Panc1 (cell line): Measurements from ENCODE around the gene RHBG. TPM values are rescaled to one million over a fixed set of nuclear protein-coding genes. Genes with fewer than 3 reads are reported as not detected.

Experiments
- ATAC-seq: fragments of 200-7000 bp; cut with Tn5 transposase; 2 replicates; pipeline ENCODE4 v1.9.1; 2020; ENCODE audit warnings: mild to moderate bottlenecking, moderate library complexity
- BruUV-seq: library from RNA; stranded (reverse); fragments of 400-500 nt; replicated peaks from 2 replicates; lab custom pipeline; 2021; lab: Mats Ljungman, UMichigan
- CTCF ChIA-PET: fragments of 300-600 bp; sonication (Branson Sonifier 250); formaldehyde crosslinking; loops from one replicate; lab custom pipeline; 2022; ENCODE audit warnings: antibody characterized with exemption; lab: Charles Lee
- POLR2A ChIA-PET: fragments of 300-600 bp; sonication (Branson Sonifier 250); formaldehyde crosslinking; loops from one replicate; lab custom pipeline; 2022; ENCODE audit warnings: antibody characterized with exemption; lab: Charles Lee
- DNase-seq: peaks from one replicate; pipeline ENCODE4 v3.0.0-alpha.2; 2010; ENCODE audit warnings: low read depth, low spot score
- H3K27ac ChIP-seq: 2 replicates; pipeline ENCODE4 v1.5.1; 2011; ENCODE audit warnings: mild to moderate bottlenecking, low read length, inconsistent platforms
- H3K27me3 ChIP-seq: fragments of 200-500 bp; sonication (Bioruptor generic); 2 replicates; pipeline ENCODE4 v1.6.0; 2014; ENCODE audit warnings: low read length, inconsistent platforms; ENCODE audit not compliant: control insufficient read depth, insufficient read depth
- H3K36me3 ChIP-seq: fragments of 200-500 bp; sonication (Bioruptor generic); 2 replicates; pipeline ENCODE4 v1.5.1; 2014; ENCODE audit warnings: inconsistent platforms, mild to moderate bottlenecking, low read length, moderate library complexity; ENCODE audit not compliant: control insufficient read depth, insufficient read depth
- H3K4me1 ChIP-seq: 2 replicates; pipeline ENCODE4 v1.5.1; 2011; ENCODE audit warnings: inconsistent platforms, mild to moderate bottlenecking, low read length, moderate library complexity; ENCODE audit not compliant: control insufficient read depth, insufficient read depth
- H3K4me3 ChIP-seq, 2 experiments: 2 replicates each; pipeline ENCODE4 v1.5.1; 2011 to 2012; ENCODE audit warnings: low read depth in 2 of 2, low read length in 2 of 2, mild to moderate bottlenecking in 2 of 2, inconsistent platforms in 1 of 2, moderate library complexity in 1 of 2
- H3K9me3 ChIP-seq: fragments of 200-500 bp; sonication (Bioruptor generic); 2 replicates; pipeline ENCODE4 v1.5.1; 2014; ENCODE audit warnings: low read depth, mild to moderate bottlenecking, inconsistent platforms, low read length, moderate library complexity; ENCODE audit not compliant: control insufficient read depth, insufficient read depth
- POLR2AphosphoS5 ChIP-seq: IDR thresholded peaks from 2 replicates; pipeline ENCODE4 v1.6.1; 2012; ENCODE audit warnings: mild to moderate bottlenecking, low read depth, low read length, moderate library complexity
- REST ChIP-seq, 2 experiments: IDR thresholded peaks; 2 replicates each; pipeline ENCODE4 v1.6.1; 2011 to 2012; ENCODE audit warnings: low read depth in 2 of 2, control low read depth in 1 of 2, low read length in 1 of 2, mild to moderate bottlenecking in 1 of 2, moderate library complexity in 1 of 2; ENCODE audit not compliant: insufficient read depth in 1 of 2
- SIN3A ChIP-seq: IDR thresholded peaks from 2 replicates; pipeline ENCODE4 v1.6.1; 2012; ENCODE audit warnings: low read depth, mild to moderate bottlenecking, low read length, moderate library complexity, borderline replicate concordance; ENCODE audit not compliant: insufficient read depth
- TCF7L2 ChIP-seq: IDR thresholded peaks from 2 replicates; pipeline ENCODE4 v1.6.1; 2011; ENCODE audit warnings: mild to moderate bottlenecking, low read depth, low read length, inconsistent platforms
- in situ Hi-C: cut with HindIII; loops from 2 replicates; pipeline ENCODE4 v1.10.0; 2016; ENCODE audit warnings: low sequenced_read_pairs, low pct_unique_long_range_greater_than_20kb
- intact Hi-C: fragments of 100-400 bp; cut with micrococcal nuclease; formaldehyde crosslinking; loops from one replicate; pipeline ENCODE4 v1.10.0; 2022; ENCODE audit not compliant: unreplicated experiment
- total RNA-seq: library from RNA; stranded (reverse); gene quantifications from one replicate; pipeline ENCODE4 v1.2.1, GENCODE V29; 2021; ENCODE audit not compliant: unreplicated experiment
- TF ChIP-seq, protein P1 (sequence below): fragments of 450-650 bp; IDR thresholded peaks from 2 replicates; pipeline ENCODE4 v1.5.1; 2017; ENCODE audit warnings: mild to moderate bottlenecking

RHBG gene
- total RNA-seq, 1 experiment from 2014 or later: 0.28 TPM

DNA sequence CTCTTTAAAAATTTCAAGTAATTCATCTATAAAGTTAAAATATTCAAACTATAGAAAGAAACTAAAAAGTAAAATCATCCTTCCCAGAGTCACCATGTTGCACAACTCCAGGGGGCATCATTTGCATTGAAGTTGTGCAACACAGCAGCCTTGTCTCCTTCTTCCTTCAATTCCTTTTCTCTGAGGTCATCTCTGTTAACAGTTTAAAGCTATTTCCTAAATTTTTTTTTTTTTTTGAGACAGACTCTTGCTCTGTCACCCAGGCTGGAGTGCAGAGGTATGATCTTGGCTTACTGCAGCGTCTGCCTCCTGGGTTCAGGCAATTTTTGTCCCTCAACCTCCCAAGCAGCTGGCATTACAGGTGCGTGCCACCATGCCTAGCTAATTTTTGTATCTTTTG is 7.1 kb downstream of the RHBG start:
- no peaks in the 10 kb centered on the region for H3K4me1 ChIP-seq
- H3K36me3 ChIP-seq: no peaks in the 10 kb centered on the region
- BruUV-seq: no TSS peak
- ATAC-seq (no peak), DNase-seq (no peak)
- CTCF ChIA-PET: no interaction called here
- TF ChIP-seq REST (IDR thresholded peaks at IDR 0.05; ENCODE audit: insufficient read depth in 1 of 2, low read depth in 2 of 2, low read length in 1 of 2) (no peak), POLR2AphosphoS5 (no peak), SIN3A (no peak), TCF7L2 (no peak)
- TF ChIP-seq, protein P1, sequence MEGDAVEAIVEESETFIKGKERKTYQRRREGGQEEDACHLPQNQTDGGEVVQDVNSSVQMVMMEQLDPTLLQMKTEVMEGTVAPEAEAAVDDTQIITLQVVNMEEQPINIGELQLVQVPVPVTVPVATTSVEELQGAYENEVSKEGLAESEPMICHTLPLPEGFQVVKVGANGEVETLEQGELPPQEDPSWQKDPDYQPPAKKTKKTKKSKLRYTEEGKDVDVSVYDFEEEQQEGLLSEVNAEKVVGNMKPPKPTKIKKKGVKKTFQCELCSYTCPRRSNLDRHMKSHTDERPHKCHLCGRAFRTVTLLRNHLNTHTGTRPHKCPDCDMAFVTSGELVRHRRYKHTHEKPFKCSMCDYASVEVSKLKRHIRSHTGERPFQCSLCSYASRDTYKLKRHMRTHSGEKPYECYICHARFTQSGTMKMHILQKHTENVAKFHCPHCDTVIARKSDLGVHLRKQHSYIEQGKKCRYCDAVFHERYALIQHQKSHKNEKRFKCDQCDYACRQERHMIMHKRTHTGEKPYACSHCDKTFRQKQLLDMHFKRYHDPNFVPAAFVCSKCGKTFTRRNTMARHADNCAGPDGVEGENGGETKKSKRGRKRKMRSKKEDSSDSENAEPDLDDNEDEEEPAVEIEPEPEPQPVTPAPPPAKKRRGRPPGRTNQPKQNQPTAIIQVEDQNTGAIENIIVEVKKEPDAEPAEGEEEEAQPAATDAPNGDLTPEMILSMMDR: no peak
- H3K4me3 ChIP-seq: no peak overlapping the region
- H3K27ac ChIP-seq: no peak overlapping the region
- in situ Hi-C loops: no loop called here
- intact Hi-C loops: no loop called here
- H3K27me3 ChIP-seq: no peaks in the 10 kb centered on the region
- POLR2A ChIA-PET: interaction anchor here (0.6 kb wide), 1 partner anchor 10 kb away, joined by 6 read pairs; no protein-coding TSS in a partner anchor
- H3K9me3 ChIP-seq: no peaks in the 10 kb centered on the region

DNA sequence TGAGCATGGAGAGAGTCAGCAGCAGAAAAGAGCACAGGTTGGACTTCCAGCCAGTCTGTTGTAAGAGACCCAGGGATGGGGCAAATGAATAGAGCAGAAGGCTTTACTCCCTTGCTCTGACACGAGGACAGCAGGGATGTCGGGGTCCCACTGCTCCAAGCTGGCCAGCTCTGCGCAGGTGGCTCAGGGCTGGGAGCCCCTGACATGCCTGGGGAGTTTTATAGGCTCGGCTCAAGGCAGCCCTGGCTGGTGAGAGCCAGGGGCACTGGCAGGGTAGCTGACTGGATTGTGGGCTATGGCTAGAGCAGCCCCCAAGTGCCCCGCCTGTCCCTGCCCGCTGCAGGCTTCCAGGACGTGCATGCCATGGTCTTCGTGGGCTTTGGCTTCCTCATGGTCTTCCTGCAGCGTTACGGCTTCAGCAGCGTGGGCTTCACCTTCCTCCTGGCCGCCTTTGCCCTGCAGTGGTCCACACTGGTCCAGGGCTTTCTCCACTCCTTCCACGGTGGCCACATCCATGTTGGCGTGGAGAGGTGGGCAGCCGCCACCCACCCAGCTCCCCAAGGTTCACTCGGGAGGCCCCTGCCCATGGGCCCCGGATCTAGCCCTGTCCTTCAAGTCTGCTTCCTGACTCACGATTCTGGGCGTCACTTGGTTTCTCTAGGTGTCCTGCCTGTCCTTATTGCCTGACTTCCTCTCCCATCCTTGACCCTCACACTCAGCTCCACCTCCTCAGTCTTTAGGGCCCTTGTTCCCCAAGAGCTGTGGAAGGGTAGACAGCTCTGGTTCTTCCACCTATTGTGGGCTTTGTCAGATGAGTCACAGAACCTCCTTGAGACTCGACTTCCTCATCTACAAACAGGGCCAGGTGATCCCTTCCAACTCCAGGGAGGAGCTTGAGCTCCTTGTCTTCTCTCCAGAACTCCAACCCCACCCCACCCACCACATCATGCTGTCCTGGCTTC is 8.2 kb downstream of the RHBG start:
- in situ Hi-C loops: no loop called here
- H3K27me3 ChIP-seq: no peaks in the 10 kb centered on the region
- TF ChIP-seq POLR2AphosphoS5 (no peak), TCF7L2 (no peak), SIN3A (no peak)
- TF ChIP-seq, protein P1: no peak
- no peaks in the 10 kb centered on the region for H3K36me3 ChIP-seq
- intact Hi-C loops: no loop called here
- no peak overlapping the region for H3K27ac ChIP-seq
- no peaks in the 10 kb centered on the region for H3K4me1 ChIP-seq
- no peak for DNase-seq
- ChIA-PET POLR2A (no interaction called here), CTCF (interaction anchor here (1.0 kb wide), 1 partner anchor 69 kb away, joined by 3 read pairs; no protein-coding TSS in a partner anchor)
- no peak for ATAC-seq
- BruUV-seq: no TSS peak
- H3K4me3 ChIP-seq: no peak overlapping the region
- no peaks in the 10 kb centered on the region for H3K9me3 ChIP-seq
